Heart left ventricle (tissue), 13 donors: ENCODE results near the gene NPTXR.

Experiments used
- POLR2A ChIP-seq, 2 donors: fragments of 450-650 bp; IDR thresholded peaks; one replicate each; pipeline ENCODE4 v1.6.1; 2017; ENCODE audit warnings: antibody characterized with exemption in 2 of 2, mild to moderate bottlenecking in 2 of 2, moderate library complexity in 2 of 2
- TF ChIP-seq, protein P1 (sequence below), 12 donors: fragments of 200-600 bp; sonication (generic) in 4 of 12; IDR thresholded peaks; one replicate each; pipeline versions ENCODE4 v1.5.0 to v1.8.0; 2018 to 2022; ENCODE audit warnings: antibody characterized with exemption in 12 of 12, mild to moderate bottlenecking in 5 of 12
- donor health status: ischemic (EF 13 %, LVEDD 7.1; RV severe dilation, severe dysfunction).
- donor health status: DM: no; HTN: yes; CAD: no.
- donor health status: DM: no; HTN: no; CAD: no.
- donor health status: ischemic (EF 25% LVEDD 6.9; RV normal size, moderate dysfunction).
- donor health status: ischemic (EF 25% LVEDD 5.7; RV mildly dilated, moderate dysfunction).
- donor health status: ischemic (EF 35%, LVEDD 5.7; RV mildly dilated, moderate dysfunction).
- donor health status: nonischemic (EF 11% LVEDD 7.7; RV severe dilation, severe dysfunction).
- donor health status: DM: yes; HTN: yes; CAD: no.
- donor health status: PGD.
- donor health status: ischemic (EF 29% LVEDD 5.4; RV normal size, mild dysfunction).
- donor health status: nonischemic (EF 23%, LVEDD 6.1; RV moderate dilation, normal function).

DNA sequence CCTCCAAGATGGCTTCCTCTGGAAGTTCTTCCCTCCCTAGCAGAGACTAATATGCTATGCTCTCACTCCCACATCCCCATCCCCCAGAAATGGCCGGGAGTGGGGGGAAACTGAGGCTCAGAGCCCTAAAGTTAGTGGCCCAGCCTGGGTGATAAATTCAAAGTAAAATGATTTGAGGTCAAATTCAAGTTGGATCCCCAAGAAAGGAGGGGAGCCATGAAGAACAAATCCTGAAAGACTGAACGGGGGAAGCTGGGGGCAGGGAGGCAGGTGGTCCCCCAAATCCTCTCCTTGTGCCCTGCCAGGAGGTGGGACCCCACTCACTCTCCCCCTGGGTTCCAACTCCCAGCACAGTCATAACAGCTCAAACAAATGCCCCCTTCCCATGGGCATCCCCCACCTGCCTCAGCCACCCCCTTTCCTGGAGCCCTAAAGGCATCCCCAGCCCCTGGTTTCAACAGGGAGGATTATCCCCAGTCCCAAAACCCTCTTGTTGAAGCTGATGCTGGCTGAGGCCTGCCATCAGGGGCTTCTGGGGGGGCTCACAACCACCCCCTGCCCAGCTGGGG, 27.0 kb upstream of the NPTXR start:
- TF ChIP-seq, protein P1, sequence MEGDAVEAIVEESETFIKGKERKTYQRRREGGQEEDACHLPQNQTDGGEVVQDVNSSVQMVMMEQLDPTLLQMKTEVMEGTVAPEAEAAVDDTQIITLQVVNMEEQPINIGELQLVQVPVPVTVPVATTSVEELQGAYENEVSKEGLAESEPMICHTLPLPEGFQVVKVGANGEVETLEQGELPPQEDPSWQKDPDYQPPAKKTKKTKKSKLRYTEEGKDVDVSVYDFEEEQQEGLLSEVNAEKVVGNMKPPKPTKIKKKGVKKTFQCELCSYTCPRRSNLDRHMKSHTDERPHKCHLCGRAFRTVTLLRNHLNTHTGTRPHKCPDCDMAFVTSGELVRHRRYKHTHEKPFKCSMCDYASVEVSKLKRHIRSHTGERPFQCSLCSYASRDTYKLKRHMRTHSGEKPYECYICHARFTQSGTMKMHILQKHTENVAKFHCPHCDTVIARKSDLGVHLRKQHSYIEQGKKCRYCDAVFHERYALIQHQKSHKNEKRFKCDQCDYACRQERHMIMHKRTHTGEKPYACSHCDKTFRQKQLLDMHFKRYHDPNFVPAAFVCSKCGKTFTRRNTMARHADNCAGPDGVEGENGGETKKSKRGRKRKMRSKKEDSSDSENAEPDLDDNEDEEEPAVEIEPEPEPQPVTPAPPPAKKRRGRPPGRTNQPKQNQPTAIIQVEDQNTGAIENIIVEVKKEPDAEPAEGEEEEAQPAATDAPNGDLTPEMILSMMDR (IDR thresholded peaks at IDR 0.05) = no peak
- TF ChIP-seq POLR2A (IDR thresholded peaks at IDR 0.05) = no peak
